ENCODE measurements around the gene WDR45B. TPM values are rescaled to one million over a fixed set of nuclear protein-coding genes. Genes with fewer than 3 reads are reported as not detected.
A peak's percentile ranks its signal among the peaks of the same experiment; 100 is the strongest.

WDR45B gene
- total and polyA plus RNA-seq, 10 donors: 30.9 to 80.2 (median 65.6) TPM

- peaks cover 0 to 21% (median 0%) of the 10 kb centered on the region in 6 donors for H3K36me3 ChIP-seq
- no peak for TF ChIP-seq CTCF (IDR thresholded peaks at IDR 0.05 in 8 of 11, conservative IDR thresholded peaks at IDR 0.05 in 3 of 11)
- no peak for TF ChIP-seq POLR2AphosphoS5 (IDR thresholded peaks at IDR 0.05)
- TF ChIP-seq POLR2A (IDR thresholded peaks at IDR 0.05): no peak
- no peak for DNase-seq
- 88 to 94% (median 90%) methylated on average over 22 to 30 of the region's 30 CpGs for WGBS, 5 donors
- peaks cover 0 to 23% (median 6%) of the 10 kb centered on the region in 6 donors for H3K4me1 ChIP-seq
- H3K4me3 ChIP-seq: no peak overlapping the region
- intact Hi-C loops (cut with DNase I; ENCODE audit: low total_unique reads): loop anchor here (10.0 kb wide), 1 partner anchor 101 kb away; the partner anchor contains the start of gene TBCD
- no peaks in the 10 kb centered on the region for H3K9me3 ChIP-seq
- H3K27ac ChIP-seq: peak overlapping the region in 2 of 8 donors; percentile 50 to 65
- H3K27me3 ChIP-seq (replicated peaks in 1 of 7): no peaks in the 10 kb centered on the region
Observed at GRCh38 chr17:82653651-82654528, 5.6 kb upstream of the WDR45B start.

- Histone ChIP-seq H3K4me1 (peaks cover 17 to 46% (median 26%) of the 10 kb centered on the region in 6 donors), H3K27ac (no peak overlapping the region), H3K27me3 (replicated peaks in 1 of 7) (no peaks in the 10 kb centered on the region), H3K36me3 (no peaks in the 10 kb centered on the region), H3K9me3 (no peaks in the 10 kb centered on the region), H3K4me3 (no peak overlapping the region)
- no peak for DNase-seq
- intact Hi-C loops (cut with DNase I; ENCODE audit: low total_unique reads): loop anchor here (10.0 kb wide), 1 partner anchor 104 kb away; the partner anchor contains the start of gene TBCD
- WGBS, 5 donors: 79 to 86% (median 83%) methylated on average over 9 to 10 of the region's 10 CpGs
- TF ChIP-seq POLR2A (IDR thresholded peaks at IDR 0.05) (no peak), POLR2AphosphoS5 (IDR thresholded peaks at IDR 0.05) (no peak), CTCF (IDR thresholded peaks at IDR 0.05 in 8 of 11, conservative IDR thresholded peaks at IDR 0.05 in 3 of 11) (no peak)
Observed at GRCh38 chr17:82650723-82651122, 2.5 kb upstream of the WDR45B start.

- TF ChIP-seq POLR2A (IDR thresholded peaks at IDR 0.05) (no peak), POLR2AphosphoS5 (IDR thresholded peaks at IDR 0.05) (peak in 1 of 3 donors; percentile 9)
- no peaks in the 10 kb centered on the region for H3K27me3 ChIP-seq (replicated peaks in 1 of 7)
- WGBS, 5 donors: 87 to 92% (median 89%) methylated on average over 10 to 22 of the region's 22 CpGs
- peak; percentile 82 for DNase-seq
- no peak overlapping the region for H3K27ac ChIP-seq
- no peak overlapping the region for H3K4me3 ChIP-seq
- peaks cover 19 to 46% (median 28%) of the 10 kb centered on the region in 6 donors for H3K4me1 ChIP-seq
- H3K36me3 ChIP-seq: peaks cover 0 to 2% (median under 1%) of the 10 kb centered on the region in 6 donors
- H3K9me3 ChIP-seq: no peaks in the 10 kb centered on the region
- intact Hi-C loops (cut with DNase I; ENCODE audit: low total_unique reads): loop anchor here (10.0 kb wide), 1 partner anchor 105 kb away; the partner anchor contains the start of gene TBCD
Observed at GRCh38 chr17:82649501-82650261, 1.4 kb upstream of the WDR45B start.

- H3K27ac ChIP-seq: peak overlapping the region in 6 of 8 donors; percentile 51 to 100 (median 96)
- intact Hi-C loops (cut with DNase I; ENCODE audit: low total_unique reads): no loop called here
- peaks cover 19 to 49% (median 29%) of the 10 kb centered on the region in 6 donors for H3K4me1 ChIP-seq
- peak overlapping the region in 4 of 8 donors; percentile 34 to 94 (median 79) for H3K4me3 ChIP-seq
- TF ChIP-seq POLR2AphosphoS5 (IDR thresholded peaks at IDR 0.05) (no peak), POLR2A (IDR thresholded peaks at IDR 0.05) (no peak), CTCF (IDR thresholded peaks at IDR 0.05 in 8 of 11, conservative IDR thresholded peaks at IDR 0.05 in 3 of 11) (no peak)
- H3K9me3 ChIP-seq: no peaks in the 10 kb centered on the region
- WGBS, 5 donors: 8 to 23% (median 13%) methylated on average over 8 to 27 of the region's 37 CpGs
- peak; percentile 93 for DNase-seq
- no peaks in the 10 kb centered on the region for H3K27me3 ChIP-seq (replicated peaks in 1 of 7)
- peaks cover 0 to 10% (median 9%) of the 10 kb centered on the region in 6 donors for H3K36me3 ChIP-seq
Observed at GRCh38 chr17:82648742-82649331, 593 bp upstream of the WDR45B start.

Data from spleen (tissue), 11 donors.